ENCODE measurements around the gene KAZN. TPM values are rescaled to one million over a fixed set of nuclear protein-coding genes. Genes with fewer than 3 reads are reported as not detected.

KAZN gene
- polyA plus RNA-seq, 1 donor (not counting 4 experiments of a cell fraction or from before 2014, with no cell fraction given): 5.9 TPM

DNA sequence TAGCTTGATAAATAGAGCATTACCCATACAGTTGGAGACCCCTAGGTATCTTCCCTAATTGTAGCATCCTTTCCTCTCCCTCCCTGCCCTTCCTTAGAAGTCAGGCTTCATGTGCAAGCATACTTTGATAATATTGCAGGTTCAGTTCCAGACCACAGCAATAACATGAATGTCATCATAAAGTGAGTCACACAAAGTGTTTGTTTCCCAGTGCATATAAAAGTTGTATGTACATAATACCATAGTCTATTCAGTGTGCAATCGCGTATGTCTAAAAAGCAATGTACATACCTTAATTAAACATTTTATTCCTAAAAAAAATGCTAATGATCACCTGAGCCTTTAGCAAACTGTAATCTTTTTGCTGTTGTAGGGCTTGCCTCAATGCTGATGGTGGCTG, 33.4 kb upstream of the KAZN start:
- H3K9me3 ChIP-seq (ENCODE audit: control insufficient read depth, low read depth, low read length): no peaks in the 10 kb centered on the region
- dilution Hi-C loops (cut with MboI; ENCODE audit: extremely low pct_ligation_motif_present, low sequenced_read_pairs): no loop called here
- H3K27ac ChIP-seq (ENCODE audit: control insufficient read depth, insufficient read depth, low read length): no peak overlapping the region
- no peak for DNase-seq (ENCODE audit: low read depth, low spot score)
- TF ChIP-seq, protein P1, sequence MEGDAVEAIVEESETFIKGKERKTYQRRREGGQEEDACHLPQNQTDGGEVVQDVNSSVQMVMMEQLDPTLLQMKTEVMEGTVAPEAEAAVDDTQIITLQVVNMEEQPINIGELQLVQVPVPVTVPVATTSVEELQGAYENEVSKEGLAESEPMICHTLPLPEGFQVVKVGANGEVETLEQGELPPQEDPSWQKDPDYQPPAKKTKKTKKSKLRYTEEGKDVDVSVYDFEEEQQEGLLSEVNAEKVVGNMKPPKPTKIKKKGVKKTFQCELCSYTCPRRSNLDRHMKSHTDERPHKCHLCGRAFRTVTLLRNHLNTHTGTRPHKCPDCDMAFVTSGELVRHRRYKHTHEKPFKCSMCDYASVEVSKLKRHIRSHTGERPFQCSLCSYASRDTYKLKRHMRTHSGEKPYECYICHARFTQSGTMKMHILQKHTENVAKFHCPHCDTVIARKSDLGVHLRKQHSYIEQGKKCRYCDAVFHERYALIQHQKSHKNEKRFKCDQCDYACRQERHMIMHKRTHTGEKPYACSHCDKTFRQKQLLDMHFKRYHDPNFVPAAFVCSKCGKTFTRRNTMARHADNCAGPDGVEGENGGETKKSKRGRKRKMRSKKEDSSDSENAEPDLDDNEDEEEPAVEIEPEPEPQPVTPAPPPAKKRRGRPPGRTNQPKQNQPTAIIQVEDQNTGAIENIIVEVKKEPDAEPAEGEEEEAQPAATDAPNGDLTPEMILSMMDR (optimal IDR thresholded peaks at IDR 0.05 in 1 of 3, IDR thresholded peaks at IDR 0.05 in 1 of 3, conservative IDR thresholded peaks at IDR 0.05 in 1 of 3; ENCODE audit: extremely low read depth in 1 of 3, insufficient read depth in 2 of 3, low read length in 3 of 3): no peak
- no peak for TF ChIP-seq EZH2 (IDR thresholded peaks at IDR 0.05; ENCODE audit: low read length)
- no peak overlapping the region for H3K4me2 ChIP-seq (ENCODE audit: control insufficient read depth, extremely low read depth, insufficient read depth, low read depth, low read length)
- FAIRE-seq: no peak
- no peaks in the 10 kb centered on the region for H3K79me2 ChIP-seq (ENCODE audit: control insufficient read depth, insufficient read depth, low read length)
- H3K9ac ChIP-seq (ENCODE audit: control insufficient read depth, extremely low read depth, insufficient read depth, low read length): no peak overlapping the region
- H3K4me1 ChIP-seq (ENCODE audit: control insufficient read depth, extremely low read depth, insufficient read depth, low read length): no peaks in the 10 kb centered on the region
- H3K27me3 ChIP-seq (ENCODE audit: control insufficient read depth, extremely low read depth, insufficient read depth, low read length): no peaks in the 10 kb centered on the region
- H3K36me3 ChIP-seq (ENCODE audit: control insufficient read depth in 2 of 2, extremely low read depth in 1 of 2, insufficient read depth in 2 of 2, low read length in 2 of 2): no peaks in the 10 kb centered on the region
- H3K9me1 ChIP-seq (ENCODE audit: control insufficient read depth, extremely low read depth, insufficient read depth, low read length): no peaks in the 10 kb centered on the region
- H3K4me3 ChIP-seq (ENCODE audit: control insufficient read depth in 2 of 3, extremely low read depth in 1 of 3, insufficient read depth in 2 of 3, low read depth in 1 of 3, low read length in 3 of 3): no peak overlapping the region
- no peak overlapping the region for H2AFZ ChIP-seq (ENCODE audit: control insufficient read depth, low read length)
- H4K20me1 ChIP-seq (ENCODE audit: control insufficient read depth, extremely low read depth, insufficient read depth, low read length): no peaks in the 10 kb centered on the region

DNA sequence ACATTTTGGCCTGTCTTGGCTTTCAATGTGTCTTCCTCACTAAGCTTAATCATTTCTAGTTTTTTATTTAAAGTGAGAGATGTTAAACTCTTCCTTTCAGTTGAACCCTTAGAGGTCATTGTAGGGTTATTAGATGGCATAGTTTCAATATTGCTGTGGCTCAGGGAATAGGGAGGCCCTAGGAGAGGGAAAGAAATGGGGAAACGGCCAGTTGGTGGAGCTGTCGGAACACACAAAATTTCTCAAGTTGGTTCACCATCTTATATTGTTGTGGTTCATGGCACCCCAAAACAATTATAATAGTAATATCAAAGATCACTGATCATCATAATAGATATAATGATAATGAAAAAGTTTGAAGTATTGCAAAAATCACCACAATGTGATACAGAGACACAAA, 31.4 kb upstream of the KAZN start:
- H3K9me1 ChIP-seq (ENCODE audit: control insufficient read depth, extremely low read depth, insufficient read depth, low read length): no peaks in the 10 kb centered on the region
- no peaks in the 10 kb centered on the region for H3K36me3 ChIP-seq (ENCODE audit: control insufficient read depth in 2 of 2, extremely low read depth in 1 of 2, insufficient read depth in 2 of 2, low read length in 2 of 2)
- no peak overlapping the region for H3K27ac ChIP-seq (ENCODE audit: control insufficient read depth, insufficient read depth, low read length)
- no peak overlapping the region for H3K4me2 ChIP-seq (ENCODE audit: control insufficient read depth, extremely low read depth, insufficient read depth, low read depth, low read length)
- no peaks in the 10 kb centered on the region for H3K9me3 ChIP-seq (ENCODE audit: control insufficient read depth, low read depth, low read length)
- no peaks in the 10 kb centered on the region for H3K27me3 ChIP-seq (ENCODE audit: control insufficient read depth, extremely low read depth, insufficient read depth, low read length)
- DNase-seq (ENCODE audit: low read depth, low spot score): no peak
- no peak overlapping the region for H3K4me3 ChIP-seq (ENCODE audit: control insufficient read depth in 2 of 3, extremely low read depth in 1 of 3, insufficient read depth in 2 of 3, low read depth in 1 of 3, low read length in 3 of 3)
- H4K20me1 ChIP-seq (ENCODE audit: control insufficient read depth, extremely low read depth, insufficient read depth, low read length): no peaks in the 10 kb centered on the region
- H3K79me2 ChIP-seq (ENCODE audit: control insufficient read depth, insufficient read depth, low read length): no peaks in the 10 kb centered on the region
- dilution Hi-C loops (cut with MboI; ENCODE audit: extremely low pct_ligation_motif_present, low sequenced_read_pairs): no loop called here
- H3K4me1 ChIP-seq (ENCODE audit: control insufficient read depth, extremely low read depth, insufficient read depth, low read length): no peaks in the 10 kb centered on the region
- no peak for TF ChIP-seq EZH2 (IDR thresholded peaks at IDR 0.05; ENCODE audit: low read length)
- TF ChIP-seq, protein P1 (optimal IDR thresholded peaks at IDR 0.05 in 1 of 3, IDR thresholded peaks at IDR 0.05 in 1 of 3, conservative IDR thresholded peaks at IDR 0.05 in 1 of 3; ENCODE audit: extremely low read depth in 1 of 3, insufficient read depth in 2 of 3, low read length in 3 of 3): peak; percentile 6 to 44 (median 10)
- H3K9ac ChIP-seq (ENCODE audit: control insufficient read depth, extremely low read depth, insufficient read depth, low read length): no peak overlapping the region
- H2AFZ ChIP-seq (ENCODE audit: control insufficient read depth, low read length): no peak overlapping the region
- FAIRE-seq: no peak
